Thyroid gland (tissue), 4 donors: Measurements from ENCODE around the gene DHRS12.
"Not testable (repeated sequence)": the region's sequence is repeated elsewhere in the genome, so short reads cannot be mapped to it uniquely, and the experiment has no call there.

Experiments
- POLR2A ChIP-seq, 2 donors: fragments of 450-650 bp; IDR thresholded peaks; one replicate each; pipeline ENCODE4 v1.6.1; 2017; ENCODE audit warnings: antibody characterized with exemption in 2 of 2, mild to moderate bottlenecking in 2 of 2, moderate library complexity in 1 of 2
- TF ChIP-seq, protein P1 (sequence below), 6 experiments: fragments of 200-600 bp in 3 of 6; fragments of 450-650 bp in 3 of 6; sonication (generic) in 3 of 6; IDR thresholded peaks; one replicate each; pipeline ENCODE4 v1.5.1; 2016 to 2019; ENCODE audit warnings: antibody characterized with exemption in 6 of 6, mild to moderate bottlenecking in 2 of 6, inconsistent platforms in 1 of 6, moderate library complexity in 1 of 6

DNA sequence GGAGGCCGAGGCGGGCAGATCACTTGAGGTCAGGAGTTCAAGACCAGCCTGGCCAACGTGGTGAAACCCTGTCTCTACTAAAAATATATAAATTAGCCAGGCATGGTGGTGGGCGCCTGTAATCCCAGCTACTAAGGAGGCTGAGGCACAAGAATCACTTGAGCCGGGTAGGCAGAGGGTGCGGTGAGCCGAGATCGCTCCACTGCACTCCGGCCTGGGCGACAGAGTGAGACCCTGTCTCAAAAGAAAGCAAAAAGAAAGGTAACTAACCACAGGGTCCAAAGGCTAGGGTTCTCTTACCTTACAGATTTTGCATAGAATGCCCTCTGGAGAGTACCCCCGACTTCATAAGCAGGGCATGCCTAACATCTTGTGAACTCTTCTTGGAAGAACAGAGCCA is 20.7 kb upstream of the DHRS12 start:
- TF ChIP-seq, protein P1, sequence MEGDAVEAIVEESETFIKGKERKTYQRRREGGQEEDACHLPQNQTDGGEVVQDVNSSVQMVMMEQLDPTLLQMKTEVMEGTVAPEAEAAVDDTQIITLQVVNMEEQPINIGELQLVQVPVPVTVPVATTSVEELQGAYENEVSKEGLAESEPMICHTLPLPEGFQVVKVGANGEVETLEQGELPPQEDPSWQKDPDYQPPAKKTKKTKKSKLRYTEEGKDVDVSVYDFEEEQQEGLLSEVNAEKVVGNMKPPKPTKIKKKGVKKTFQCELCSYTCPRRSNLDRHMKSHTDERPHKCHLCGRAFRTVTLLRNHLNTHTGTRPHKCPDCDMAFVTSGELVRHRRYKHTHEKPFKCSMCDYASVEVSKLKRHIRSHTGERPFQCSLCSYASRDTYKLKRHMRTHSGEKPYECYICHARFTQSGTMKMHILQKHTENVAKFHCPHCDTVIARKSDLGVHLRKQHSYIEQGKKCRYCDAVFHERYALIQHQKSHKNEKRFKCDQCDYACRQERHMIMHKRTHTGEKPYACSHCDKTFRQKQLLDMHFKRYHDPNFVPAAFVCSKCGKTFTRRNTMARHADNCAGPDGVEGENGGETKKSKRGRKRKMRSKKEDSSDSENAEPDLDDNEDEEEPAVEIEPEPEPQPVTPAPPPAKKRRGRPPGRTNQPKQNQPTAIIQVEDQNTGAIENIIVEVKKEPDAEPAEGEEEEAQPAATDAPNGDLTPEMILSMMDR (IDR thresholded peaks at IDR 0.05): not testable (repeated sequence)
- TF ChIP-seq POLR2A (IDR thresholded peaks at IDR 0.05): not testable (repeated sequence)
